Glomerular visceral epithelial cell (primary cell): ENCODE measurements around the gene MZT2B.
"Not testable (repeated sequence)": the region's sequence is repeated elsewhere in the genome, so short reads cannot be mapped to it uniquely, and the experiment has no call there.

Source experiments
- DNase-seq: peaks from one replicate; pipeline ENCODE4 v3.0.0-alpha.2; 2016; ENCODE audit errors: extremely low spot score

The MZT2B gene

DNA sequence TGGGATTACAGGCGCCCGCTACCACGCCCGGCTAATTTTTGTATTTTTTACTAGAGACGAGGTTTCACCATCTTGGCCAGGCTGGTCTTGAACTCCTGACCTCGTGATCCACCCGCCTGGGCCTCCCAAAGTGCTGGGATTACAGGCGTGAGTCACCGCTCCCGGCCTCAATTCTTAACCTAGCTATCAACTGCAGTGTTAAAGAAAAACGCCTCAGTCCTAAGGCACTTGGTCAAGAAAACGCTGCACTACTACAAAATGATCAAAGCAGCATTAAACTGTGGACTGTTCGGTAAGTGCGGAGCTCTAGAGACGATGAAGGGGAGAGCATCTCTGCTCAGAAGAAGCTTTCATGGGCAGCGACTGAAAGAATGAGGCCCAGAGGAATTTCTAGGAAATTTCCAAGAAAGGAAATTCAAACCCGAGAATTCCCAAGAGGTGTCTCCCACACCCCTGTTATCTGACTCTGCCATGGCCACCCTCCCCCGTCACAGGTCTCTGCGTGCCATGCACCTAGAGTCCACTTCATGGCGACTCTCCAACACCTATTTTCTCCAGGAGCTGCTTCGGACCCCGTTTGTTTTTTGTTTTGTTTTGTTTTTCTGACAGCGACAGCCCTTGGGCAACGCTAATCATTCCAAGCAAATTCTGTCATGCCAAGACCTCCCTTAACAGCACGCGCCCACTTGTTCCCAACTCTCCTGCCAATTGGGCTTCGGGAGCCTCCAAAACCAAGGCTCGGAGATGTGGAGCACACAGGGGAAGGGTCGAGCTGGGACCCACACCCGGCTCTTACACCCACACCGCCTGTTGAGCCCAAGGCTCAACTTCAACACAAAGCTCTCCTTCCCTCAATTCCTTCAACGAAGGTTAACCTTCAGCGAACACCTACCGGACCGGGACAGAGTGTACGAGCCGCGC, 1.4 kb upstream of the MZT2B start:
- peak; percentile 33 for DNase-seq

DNA sequence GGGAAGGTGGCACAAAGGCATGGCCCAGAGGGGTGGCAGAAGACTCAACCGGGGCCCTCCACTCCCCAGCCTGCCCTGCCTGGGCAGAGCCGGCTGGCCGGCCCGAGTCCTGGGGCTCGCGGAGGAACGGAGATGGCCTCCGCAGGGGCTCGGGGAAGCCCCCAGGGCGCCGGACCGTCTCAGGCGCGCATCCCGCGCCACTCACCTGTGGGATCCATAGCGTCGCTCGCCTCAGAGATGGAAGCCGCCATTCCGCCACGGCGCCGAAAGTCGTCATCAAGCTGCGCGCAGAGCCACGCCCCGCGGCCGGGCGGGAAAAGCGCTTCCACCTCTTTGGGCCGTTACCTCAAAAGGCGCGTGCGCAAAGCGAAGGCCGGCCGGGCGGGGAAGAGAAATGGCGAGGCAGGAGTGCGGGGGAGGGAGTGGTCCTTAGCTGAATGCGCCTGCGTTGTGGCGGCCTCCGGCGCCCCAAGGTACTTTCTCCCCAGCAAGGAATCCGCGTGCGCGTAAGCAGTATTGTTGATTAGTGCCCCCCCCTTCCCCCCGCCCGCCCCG, 660 bp upstream of the MZT2B start, which contains the start of gene SMPD4:
Gene SMPD4 (minus strand): TSS at position 278 of the 555 bp plus-strand sequence. CDS start 5,010 bp downstream, outside the sequence.
- DNase-seq, result peak; percentile 97

- DNase-seq, result peak; percentile 33
Measured at GRCh38 chr2:130182826-130183511, 907 bp downstream of the MZT2B start.

- DNase-seq, result no peak
Measured at GRCh38 chr2:130183512-130184373, 1.7 kb downstream of the MZT2B start.

DNA sequence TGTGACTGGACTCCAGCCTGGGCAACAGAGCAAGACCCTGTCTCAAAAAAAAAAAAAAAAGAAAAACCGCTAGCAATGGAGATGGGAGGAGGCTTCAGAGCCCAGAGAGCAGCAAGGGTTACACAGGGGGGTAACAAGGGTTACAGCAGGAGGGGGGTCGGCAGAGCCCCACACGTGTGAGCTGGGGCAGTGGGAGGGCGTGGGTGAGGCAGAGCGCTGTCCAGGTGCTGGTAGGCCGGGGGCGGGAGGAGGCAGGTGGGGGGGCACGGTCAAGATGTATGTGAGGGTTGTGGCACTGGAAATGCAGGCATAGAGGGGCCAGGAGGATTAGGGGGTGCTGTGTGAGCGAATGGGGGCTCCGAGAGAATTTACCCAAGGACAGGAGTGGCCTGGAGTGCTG, 3.4 kb downstream of the MZT2B start:
- DNase-seq, result no peak

GRCh38 chr2:130185896-130186295, 3.8 kb downstream of the MZT2B start:
- no peak for DNase-seq

DNA sequence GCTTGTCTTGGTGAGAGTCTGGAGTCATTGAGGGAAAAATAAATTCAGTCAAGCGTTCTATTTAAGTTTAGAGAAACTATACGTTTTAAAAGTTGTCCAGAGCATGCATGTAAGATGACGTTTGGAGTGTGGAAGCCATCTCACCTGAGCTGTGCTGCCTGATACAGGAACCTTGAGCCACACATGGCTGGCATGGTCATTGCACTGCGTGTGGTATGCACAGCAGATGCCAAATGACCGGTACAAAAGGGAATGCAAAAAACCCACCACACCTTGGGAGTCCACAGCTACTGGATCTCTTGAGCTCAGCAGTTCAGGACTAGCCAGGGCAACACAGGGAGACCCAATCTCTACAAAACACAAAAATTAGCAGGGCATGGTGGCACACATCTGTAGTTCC, 4.3 kb downstream of the MZT2B start:
- no peak for DNase-seq

- DNase-seq, result no peak
Measured at GRCh38 chr2:130187268-130187667, 5.2 kb downstream of the MZT2B start.

GRCh38 chr2:130187859-130188792, 6.1 kb downstream of the MZT2B start:
- not testable (repeated sequence) for DNase-seq

GRCh38 chr2:130188958-130189357, 6.9 kb downstream of the MZT2B start:
- DNase-seq, result not testable (repeated sequence)

GRCh38 chr2:130190237-130190636, 8.2 kb downstream of the MZT2B start:
- no peak for DNase-seq

- not testable (repeated sequence) for DNase-seq
Measured at GRCh38 chr2:130191319-130191718, 9.3 kb downstream of the MZT2B start.

DNA sequence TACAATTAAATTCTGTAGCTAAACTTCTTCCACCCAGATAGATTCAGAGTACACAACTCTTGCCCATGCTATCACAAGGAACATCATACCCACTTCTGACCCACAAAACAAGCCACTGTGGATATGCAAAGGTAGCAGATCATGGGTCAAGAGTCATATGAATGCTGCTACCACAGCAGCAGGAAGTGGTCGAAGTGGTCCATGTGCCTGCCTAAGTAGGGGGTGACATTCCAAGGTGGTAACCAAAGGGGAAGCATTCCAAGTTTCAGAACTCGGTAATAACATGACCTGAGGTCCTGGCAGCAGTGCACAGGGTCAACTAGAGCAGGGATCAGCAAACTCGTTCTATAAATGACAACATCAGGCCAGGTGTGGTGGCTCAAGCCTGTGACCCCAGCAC, 10.4 kb downstream of the MZT2B start:
- peak; percentile 53 for DNase-seq

- not testable (repeated sequence) for DNase-seq
Measured at GRCh38 chr2:130193824-130194223, 11.8 kb downstream of the MZT2B start.

DNA sequence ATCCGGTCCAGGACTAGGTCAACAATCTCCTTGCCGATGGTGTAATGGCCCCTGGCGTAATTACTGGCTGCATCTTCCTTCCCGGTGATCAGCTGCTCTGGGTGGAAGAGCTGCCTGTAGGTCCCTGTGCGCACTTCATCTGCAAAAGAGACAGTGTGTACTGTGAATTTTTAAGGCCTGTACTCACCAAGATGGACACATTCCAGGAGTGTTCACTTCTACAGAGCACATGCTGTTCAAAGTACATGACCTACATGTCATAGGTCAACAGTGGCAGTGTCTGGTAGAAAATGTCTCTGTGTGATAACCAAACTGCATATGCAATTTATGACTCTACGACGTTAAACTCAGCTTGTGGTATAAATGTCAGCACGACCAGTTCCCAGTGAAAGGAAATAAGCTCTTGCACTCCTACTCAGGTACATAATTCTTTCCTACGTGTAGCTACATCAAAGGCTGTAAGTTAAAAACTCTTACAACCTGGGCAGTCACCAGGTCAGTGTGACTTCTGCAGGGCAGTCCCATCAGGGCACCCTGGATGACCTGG, 13.1 kb downstream of the MZT2B start:
- DNase-seq, result not testable (repeated sequence)

DNA sequence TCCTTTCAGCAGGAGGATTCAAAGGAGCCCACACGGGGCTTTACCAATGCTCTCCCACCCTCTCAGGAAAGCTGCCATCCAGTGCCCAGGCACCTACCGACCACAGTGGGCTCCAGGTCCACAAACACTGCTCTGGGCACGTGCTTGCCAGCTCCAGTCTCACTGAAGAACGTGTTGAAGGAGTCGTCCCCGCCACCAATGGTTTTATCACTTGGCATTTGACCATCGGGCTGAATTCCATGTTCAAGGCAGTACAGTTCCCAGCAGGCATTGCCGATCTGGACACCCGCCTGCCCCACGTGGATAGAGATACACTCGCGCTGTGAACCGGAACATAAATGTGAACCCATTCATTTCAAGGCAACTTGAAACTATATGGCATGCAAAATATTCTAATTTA, 14.0 kb downstream of the MZT2B start:
- not testable (repeated sequence) for DNase-seq

- no peak for DNase-seq
Measured at GRCh38 chr2:130198343-130198742, 16.3 kb downstream of the MZT2B start, which contains the start of gene TUBA3E. TUBA3E (minus strand) TSS chr2:130198439; CDS start chr2:130198360, 79 bp downstream.

DNA sequence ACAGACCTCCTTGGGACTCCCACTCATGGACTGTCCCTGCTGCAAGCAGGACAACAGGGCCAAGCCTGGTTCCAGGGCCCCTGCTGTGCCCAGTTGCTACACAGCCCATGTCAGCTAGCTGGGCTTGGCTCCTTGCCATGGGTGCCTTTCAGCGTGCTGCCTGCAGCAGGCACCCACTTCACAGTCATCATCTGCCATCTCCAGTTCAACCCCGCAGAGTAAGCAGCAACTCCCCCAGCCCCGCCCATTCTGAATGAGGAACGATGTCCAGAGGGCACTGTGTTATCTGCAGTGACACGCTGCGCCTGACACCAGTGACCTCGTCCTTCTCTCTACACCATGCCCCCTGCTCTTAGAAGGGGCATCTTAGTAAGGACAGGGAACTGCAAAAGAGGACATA, 20.5 kb downstream of the MZT2B start:
- not testable (repeated sequence) for DNase-seq

- DNase-seq, result not testable (repeated sequence)
Measured at GRCh38 chr2:130203150-130203549, 21.1 kb downstream of the MZT2B start.

DNA sequence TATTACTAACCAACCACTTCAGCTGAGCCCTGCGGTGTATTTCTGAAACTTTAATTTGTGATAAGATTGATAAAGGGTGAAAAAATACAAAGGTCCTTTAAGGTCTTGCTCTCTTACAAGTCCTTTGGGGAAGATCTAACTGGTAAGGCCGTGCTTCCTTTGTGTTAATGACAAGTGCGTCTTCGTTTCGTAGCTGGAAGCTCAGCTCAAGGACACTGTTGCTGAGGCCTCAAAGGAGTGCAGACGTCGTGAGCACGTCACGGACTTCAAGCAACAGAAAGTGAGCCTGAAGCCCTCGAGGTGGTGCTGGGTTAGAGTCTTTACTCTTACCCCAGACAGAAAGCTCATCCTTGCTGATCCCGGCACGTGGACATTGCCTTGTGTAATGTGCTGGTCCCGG, 25.0 kb downstream of the MZT2B start:
- not testable (repeated sequence) for DNase-seq
